Neural progenitor cell (in vitro differentiated cells): Measurements from ENCODE around the gene MBTPS1.

ENCODE experiments used
- CTCF ChIP-seq: fragments of 200-600 bp; sonication (generic); IDR thresholded peaks from 2 replicates; pipeline ENCODE4 v1.5.1; 2017; ENCODE audit warnings: antibody characterized with exemption, mild to moderate bottlenecking
- EZH2 ChIP-seq: fragments of 200-600 bp; sonication (generic); IDR thresholded peaks from 2 replicates; pipeline ENCODE4 v1.6.1; 2017; ENCODE audit warnings: antibody characterized with exemption, mild to moderate bottlenecking, moderate library complexity

- no peak for TF ChIP-seq CTCF
- TF ChIP-seq EZH2: no peak
Measured at GRCh38 chr16:84042308-84042878, 74.3 kb downstream of the MBTPS1 start, which contains the start of gene SLC38A8.
